ENCODE results near the gene PIK3IP1. TPM values are rescaled to one million over a fixed set of nuclear protein-coding genes. Genes with fewer than 3 reads are reported as not detected.

PIK3IP1 gene
- total RNA-seq, 1 experiment from 2014 or later, result 0.87 TPM

- H2AK5ac ChIP-seq (ENCODE audit: insufficient read length, low read length), result no peak overlapping the region
- H3K27me3 ChIP-seq (ENCODE audit: insufficient read depth, low read length), result no peaks in the 10 kb centered on the region
- no peak overlapping the region for H2BK20ac ChIP-seq (ENCODE audit: low read depth, low read length, poor library complexity, severe bottlenecking)
- no peak overlapping the region for H3K27ac ChIP-seq (ENCODE audit: insufficient read length, low read depth, low read length)
- Mint-ChIP-seq H3K4me1 (no peaks in the 10 kb centered on the region), H3K4me3 (no peak overlapping the region), H3K27me3 (ENCODE audit: low read depth) (no peaks in the 10 kb centered on the region), H3K27ac (no peak overlapping the region), H3K36me3 (ENCODE audit: insufficient read depth in 1 of 3, low read depth in 3 of 3) (peaks cover 22 to 66% (median 43%) of the 10 kb centered on the region in 3 experiments), H3K9me3 (no peaks in the 10 kb centered on the region)
- no peak for TF ChIP-seq CTCF (conservative IDR thresholded peaks at IDR 0.05)
- H3K23ac ChIP-seq (ENCODE audit: insufficient read length, low read depth, low read length), result no peak overlapping the region
- no peak overlapping the region for H2BK12ac ChIP-seq (ENCODE audit: insufficient read length, low read depth, low read length)
- no peaks in the 10 kb centered on the region for H3K79me2 ChIP-seq (ENCODE audit: insufficient read depth, low read length)
- no peaks in the 10 kb centered on the region for H3K4me1 ChIP-seq (ENCODE audit: insufficient read depth, low read length)
- H3K4me2 ChIP-seq (ENCODE audit: insufficient read depth, insufficient read length, low read length), result no peak overlapping the region
- no CpG with 5 or more reads among the region's 5 CpGs for WGBS (ENCODE audit: extremely low coverage, insufficient read length, low lambda C conversion rate)
- no peak overlapping the region for H2AFZ ChIP-seq (ENCODE audit: low read length)
- no peak overlapping the region for H3T11ph ChIP-seq (ENCODE audit: low read length)
- H3K9me3 ChIP-seq (ENCODE audit: control insufficient read depth, low read depth, low read length), result no peaks in the 10 kb centered on the region
- no peak overlapping the region for H3K18ac ChIP-seq (ENCODE audit: insufficient read length, low read depth, low read length)
- no peak overlapping the region for H3K14ac ChIP-seq (ENCODE audit: insufficient read depth, low read length)
- no peaks in the 10 kb centered on the region for H3K79me1 ChIP-seq (ENCODE audit: insufficient read depth, low read depth, low read length, poor library complexity, severe bottlenecking)
- H3K9ac ChIP-seq (ENCODE audit: extremely low read depth, insufficient read length, low read length), result no peak overlapping the region
- no peak overlapping the region for H2BK120ac ChIP-seq (ENCODE audit: low read depth, low read length, poor library complexity, severe bottlenecking)
- H2BK5ac ChIP-seq (ENCODE audit: insufficient read length, low read length), result no peak overlapping the region
- no peaks in the 10 kb centered on the region for H4K20me1 ChIP-seq (ENCODE audit: control insufficient read depth, insufficient read depth, insufficient read length)
- H4K8ac ChIP-seq (replicated peaks; ENCODE audit: insufficient read length, low read depth, low read length), result no peak overlapping the region
- H4K91ac ChIP-seq (ENCODE audit: insufficient read length, low read depth, low read length), result no peak overlapping the region
- H4K5ac ChIP-seq (ENCODE audit: insufficient read length, low read depth, low read length), result no peak overlapping the region
- no peak overlapping the region for H2BK15ac ChIP-seq (ENCODE audit: low read depth, low read length)
- H3K23me2 ChIP-seq (ENCODE audit: insufficient read length, low read depth, low read length, poor library complexity, severe bottlenecking), result no peaks in the 10 kb centered on the region
- H3K4ac ChIP-seq (ENCODE audit: low read depth, low read length), result no peak overlapping the region
- no peak overlapping the region for H3K56ac ChIP-seq (ENCODE audit: insufficient read length, low read depth, low read length)
- no peak for DNase-seq
Observed at GRCh38 chr22:31277741-31278140, 14.5 kb downstream of the PIK3IP1 start.
